ENCODE measurements around the gene HOXB9. TPM values are rescaled to one million over a fixed set of nuclear protein-coding genes. Genes with fewer than 3 reads are reported as not detected.
A peak's percentile ranks its signal among the peaks of the same experiment; 100 is the strongest.

The HOXB9 gene
- total and polyA plus RNA-seq, 9 donors = 0.31 to 1.3 (median 0.57) TPM

GRCh38 chr17:48630925-48631692 is 5.0 kb upstream of the HOXB9 start:
- Histone ChIP-seq H3K9me3 (replicated peaks; ENCODE audit: control insufficient read depth, low read depth, low read length) (no peaks in the 10 kb centered on the region), H3K27me3 (ENCODE audit: control insufficient read depth, insufficient read depth, low read length) (peaks cover 97% of the 10 kb centered on the region), H3K36me3 (ENCODE audit: control insufficient read depth, insufficient read depth, low read length) (no peaks in the 10 kb centered on the region), H3K4me3 (ENCODE audit: low read length) (no peak overlapping the region), H3K4me1 (ENCODE audit: control insufficient read depth, insufficient read depth, low read length) (peaks cover 13% of the 10 kb centered on the region), H3K27ac (ENCODE audit: low read length) (no peak overlapping the region)
- WGBS (ENCODE audit: insufficient coverage) = 0% methylated on average over 1 of the region's 15 CpGs
- DNase-seq = no peak

GRCh38 chr17:48630009-48630924 is 4.1 kb upstream of the HOXB9 start:
- H3K36me3 ChIP-seq (ENCODE audit: control insufficient read depth, insufficient read depth, low read length) = no peaks in the 10 kb centered on the region
- H3K27me3 ChIP-seq (ENCODE audit: control insufficient read depth, insufficient read depth, low read length) = peaks cover 97% of the 10 kb centered on the region
- H3K4me3 ChIP-seq (ENCODE audit: low read length) = no peak overlapping the region
- H3K27ac ChIP-seq (ENCODE audit: low read length) = no peak overlapping the region
- WGBS (ENCODE audit: insufficient coverage) = 21% methylated on average over 4 of the region's 15 CpGs
- no peaks in the 10 kb centered on the region for H3K9me3 ChIP-seq (replicated peaks; ENCODE audit: control insufficient read depth, low read depth, low read length)
- DNase-seq = no peak
- peaks cover 20% of the 10 kb centered on the region for H3K4me1 ChIP-seq (ENCODE audit: control insufficient read depth, insufficient read depth, low read length)

- WGBS (ENCODE audit: insufficient coverage) = 24% methylated on average over 4 of the region's 5 CpGs
- peaks cover 97% of the 10 kb centered on the region for H3K27me3 ChIP-seq (ENCODE audit: control insufficient read depth, insufficient read depth, low read length)
Observed at GRCh38 chr17:48629411-48629759, 3.2 kb upstream of the HOXB9 start.

GRCh38 chr17:48628649-48629410 is 2.7 kb upstream of the HOXB9 start:
- Histone ChIP-seq H3K4me1 (ENCODE audit: control insufficient read depth, insufficient read depth, low read length) (peaks cover 24% of the 10 kb centered on the region), H3K4me3 (ENCODE audit: low read length) (no peak overlapping the region), H3K27me3 (ENCODE audit: control insufficient read depth, insufficient read depth, low read length) (peaks cover 97% of the 10 kb centered on the region), H3K27ac (ENCODE audit: low read length) (no peak overlapping the region), H3K9me3 (replicated peaks; ENCODE audit: control insufficient read depth, low read depth, low read length) (no peaks in the 10 kb centered on the region), H3K36me3 (ENCODE audit: control insufficient read depth, insufficient read depth, low read length) (no peaks in the 10 kb centered on the region)
- WGBS (ENCODE audit: insufficient coverage) = 0% methylated on average over 3 of the region's 5 CpGs
- no peak for DNase-seq

More at GRCh38 chr17:48629411-48629759, 3.2 kb upstream of the HOXB9 start:
- Histone ChIP-seq H3K9me3 (replicated peaks; ENCODE audit: control insufficient read depth, low read depth, low read length) (no peaks in the 10 kb centered on the region), H3K4me3 (ENCODE audit: low read length) (no peak overlapping the region), H3K4me1 (ENCODE audit: control insufficient read depth, insufficient read depth, low read length) (peaks cover 26% of the 10 kb centered on the region), H3K27ac (ENCODE audit: low read length) (no peak overlapping the region), H3K36me3 (ENCODE audit: control insufficient read depth, insufficient read depth, low read length) (no peaks in the 10 kb centered on the region)
- no peak for DNase-seq

- no peaks in the 10 kb centered on the region for H3K36me3 ChIP-seq (ENCODE audit: control insufficient read depth, insufficient read depth, low read length)
- no peaks in the 10 kb centered on the region for H3K9me3 ChIP-seq (replicated peaks; ENCODE audit: control insufficient read depth, low read depth, low read length)
- WGBS (ENCODE audit: insufficient coverage) = 16% methylated on average over 23 of the region's 27 CpGs
- no peak overlapping the region for H3K4me3 ChIP-seq (ENCODE audit: low read length)
- DNase-seq = no peak
- H3K27me3 ChIP-seq (ENCODE audit: control insufficient read depth, insufficient read depth, low read length) = peaks cover 97% of the 10 kb centered on the region
- no peak overlapping the region for H3K27ac ChIP-seq (ENCODE audit: low read length)
- H3K4me1 ChIP-seq (ENCODE audit: control insufficient read depth, insufficient read depth, low read length) = peaks cover 21% of the 10 kb centered on the region
Observed at GRCh38 chr17:48627623-48628521, 1.7 kb upstream of the HOXB9 start.

GRCh38 chr17:48627118-48627597 is 1.0 kb upstream of the HOXB9 start:
- Histone ChIP-seq H3K4me1 (ENCODE audit: control insufficient read depth, insufficient read depth, low read length) (peaks cover 21% of the 10 kb centered on the region), H3K36me3 (ENCODE audit: control insufficient read depth, insufficient read depth, low read length) (no peaks in the 10 kb centered on the region), H3K9me3 (replicated peaks; ENCODE audit: control insufficient read depth, low read depth, low read length) (no peaks in the 10 kb centered on the region), H3K27ac (ENCODE audit: low read length) (no peak overlapping the region), H3K27me3 (ENCODE audit: control insufficient read depth, insufficient read depth, low read length) (peaks cover 97% of the 10 kb centered on the region), H3K4me3 (ENCODE audit: low read length) (no peak overlapping the region)
- no CpG with 5 or more reads among the region's 5 CpGs for WGBS (ENCODE audit: insufficient coverage)
- no peak for DNase-seq

- Histone ChIP-seq H3K9me3 (replicated peaks; ENCODE audit: control insufficient read depth, low read depth, low read length) (no peaks in the 10 kb centered on the region), H3K27ac (ENCODE audit: low read length) (peak overlapping the region; percentile 61), H3K4me3 (ENCODE audit: low read length) (peak overlapping the region; percentile 23), H3K36me3 (ENCODE audit: control insufficient read depth, insufficient read depth, low read length) (no peaks in the 10 kb centered on the region), H3K27me3 (ENCODE audit: control insufficient read depth, insufficient read depth, low read length) (peaks cover 97% of the 10 kb centered on the region), H3K4me1 (ENCODE audit: control insufficient read depth, insufficient read depth, low read length) (peaks cover 21% of the 10 kb centered on the region)
- under 1% methylated on average over 69 of the region's 69 CpGs for WGBS (ENCODE audit: insufficient coverage)
- DNase-seq = no peak
Observed at GRCh38 chr17:48625495-48626244, 488 bp downstream of the HOXB9 start.

- WGBS (ENCODE audit: insufficient coverage) = under 1% methylated on average over 49 of the region's 66 CpGs
- Histone ChIP-seq H3K36me3 (ENCODE audit: control insufficient read depth, insufficient read depth, low read length) (no peaks in the 10 kb centered on the region), H3K27me3 (ENCODE audit: control insufficient read depth, insufficient read depth, low read length) (peaks cover 99% of the 10 kb centered on the region), H3K9me3 (replicated peaks; ENCODE audit: control insufficient read depth, low read depth, low read length) (no peaks in the 10 kb centered on the region), H3K4me1 (ENCODE audit: control insufficient read depth, insufficient read depth, low read length) (peaks cover 21% of the 10 kb centered on the region), H3K27ac (ENCODE audit: low read length) (peak overlapping the region; percentile 48), H3K4me3 (ENCODE audit: low read length) (peak overlapping the region; percentile 15)
- DNase-seq = no peak
Observed at GRCh38 chr17:48624544-48625494, 1.3 kb downstream of the HOXB9 start.
